OCI-LY7 (cell line): ENCODE data around the gene NFKB1.
"Not testable (repeated sequence)": the region's sequence is repeated elsewhere in the genome, so short reads cannot be mapped to it uniquely, and the experiment has no call there.

ENCODE experiments used
- EZH2phosphoT487 ChIP-seq: fragments of 200-600 bp; sonication (generic); IDR thresholded peaks from 2 replicates; pipeline ENCODE4 v1.6.1; 2018; ENCODE audit warnings: low read depth, borderline replicate concordance, mild to moderate bottlenecking, mixed run types, antibody characterized with exemption, low read length, moderate library complexity, mixed read lengths
- TF ChIP-seq, protein P1 (sequence below): fragments of 200-600 bp; sonication (generic); conservative IDR thresholded peaks from 2 replicates; pipeline ENCODE4 v1.5.1; 2014; ENCODE audit warnings: mild to moderate bottlenecking, antibody characterized with exemption, low read length, moderate library complexity, mixed read lengths

DNA sequence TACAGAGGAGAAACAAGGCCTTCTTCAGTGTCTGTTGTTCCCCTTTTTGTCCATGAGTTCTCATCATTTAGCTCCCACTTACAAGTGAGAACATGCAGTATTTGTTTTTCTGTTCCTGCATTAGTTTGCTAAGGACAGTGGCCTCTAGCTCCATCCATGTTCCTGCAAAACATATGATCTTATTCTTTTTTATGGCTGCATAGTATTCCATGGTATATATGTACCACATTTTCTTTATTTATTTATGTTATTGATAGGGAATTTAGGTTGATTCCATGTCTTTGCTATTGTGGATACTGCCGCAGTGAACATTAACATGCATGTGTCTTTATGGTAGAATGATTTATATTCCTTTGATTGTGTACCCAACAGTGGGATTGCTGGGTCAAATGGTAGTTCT lies 69.1 kb downstream of the NFKB1 start:
- TF ChIP-seq, protein P1, sequence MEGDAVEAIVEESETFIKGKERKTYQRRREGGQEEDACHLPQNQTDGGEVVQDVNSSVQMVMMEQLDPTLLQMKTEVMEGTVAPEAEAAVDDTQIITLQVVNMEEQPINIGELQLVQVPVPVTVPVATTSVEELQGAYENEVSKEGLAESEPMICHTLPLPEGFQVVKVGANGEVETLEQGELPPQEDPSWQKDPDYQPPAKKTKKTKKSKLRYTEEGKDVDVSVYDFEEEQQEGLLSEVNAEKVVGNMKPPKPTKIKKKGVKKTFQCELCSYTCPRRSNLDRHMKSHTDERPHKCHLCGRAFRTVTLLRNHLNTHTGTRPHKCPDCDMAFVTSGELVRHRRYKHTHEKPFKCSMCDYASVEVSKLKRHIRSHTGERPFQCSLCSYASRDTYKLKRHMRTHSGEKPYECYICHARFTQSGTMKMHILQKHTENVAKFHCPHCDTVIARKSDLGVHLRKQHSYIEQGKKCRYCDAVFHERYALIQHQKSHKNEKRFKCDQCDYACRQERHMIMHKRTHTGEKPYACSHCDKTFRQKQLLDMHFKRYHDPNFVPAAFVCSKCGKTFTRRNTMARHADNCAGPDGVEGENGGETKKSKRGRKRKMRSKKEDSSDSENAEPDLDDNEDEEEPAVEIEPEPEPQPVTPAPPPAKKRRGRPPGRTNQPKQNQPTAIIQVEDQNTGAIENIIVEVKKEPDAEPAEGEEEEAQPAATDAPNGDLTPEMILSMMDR, result not testable (repeated sequence)
- not testable (repeated sequence) for TF ChIP-seq EZH2phosphoT487
